ENCODE measurements around the gene KCTD13.

DNA sequence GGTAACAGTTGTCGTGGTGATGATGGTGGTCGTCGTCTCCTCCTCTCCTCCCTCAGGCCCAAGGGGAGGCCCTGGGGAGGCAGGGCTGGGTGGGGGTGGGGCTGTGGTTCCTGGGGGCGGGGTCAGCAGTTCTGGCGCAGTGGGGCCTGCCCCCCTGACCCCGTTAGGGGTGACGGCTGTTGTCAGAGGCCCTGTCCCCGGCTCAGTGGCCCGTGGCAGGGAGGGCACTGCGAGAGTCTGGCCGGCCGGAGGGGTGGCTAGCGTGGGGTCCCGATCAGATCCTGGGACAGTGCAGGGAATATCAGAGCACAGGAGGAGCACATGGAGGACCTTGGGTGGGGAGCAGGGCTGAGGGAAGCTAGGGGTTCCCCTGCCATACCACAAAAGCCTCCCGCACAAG is 29.2 kb downstream of the KCTD13 start:
- TF ChIP-seq POLR2A (IDR thresholded peaks at IDR 0.05; ENCODE audit: low read length) (no peak), GATA1 (IDR thresholded peaks at IDR 0.05; ENCODE audit: low read depth, low read length) (no peak)
